NT2/D1 (cell line): ENCODE data around the gene SPACDR.

Experiments
- SUZ12 ChIP-seq: IDR thresholded peaks from 2 replicates; pipeline ENCODE4 v1.6.1; 2011; ENCODE audit not compliant: insufficient read length, insufficient read depth; ENCODE audit errors: extremely low read depth
- YY1 ChIP-seq: IDR thresholded peaks from 2 replicates; pipeline ENCODE4 v1.6.1; 2011; ENCODE audit not compliant: insufficient read length, insufficient read depth
- ZNF274 ChIP-seq: IDR thresholded peaks from 2 replicates; pipeline ENCODE4 v1.6.1; 2011; ENCODE audit warnings: mild to moderate bottlenecking, low read depth, low read length

GRCh38 chr7:100425347-100425746 is 38.7 kb downstream of the SPACDR start:
- TF ChIP-seq ZNF274 (no peak), YY1 (no peak), SUZ12 (no peak)
